Left renal cortex interstitium (tissue), 4 donors: ENCODE results near the gene KLC1. TPM values are rescaled to one million over a fixed set of nuclear protein-coding genes. Genes with fewer than 3 reads are reported as not detected.

Experiments used
- DNase-seq, 4 donors: peaks; one replicate each; pipeline ENCODE4 v3.0.0-alpha.2; 2013; ENCODE audit warnings: low read depth in 4 of 4, low spot score in 2 of 4, missing footprints in 1 of 4
- polyA plus RNA-seq, 4 donors: library from polyadenylated mRNA; unstranded; fragments of 120-200 nt; gene quantifications; one replicate each; pipeline ENCODE4 v1.2.1, GENCODE V29; 2013; ENCODE audit not compliant: insufficient read length in 4 of 4

KLC1 gene
- polyA plus RNA-seq, 4 donors, result 90.1 to 162 (median 126) TPM

DNA sequence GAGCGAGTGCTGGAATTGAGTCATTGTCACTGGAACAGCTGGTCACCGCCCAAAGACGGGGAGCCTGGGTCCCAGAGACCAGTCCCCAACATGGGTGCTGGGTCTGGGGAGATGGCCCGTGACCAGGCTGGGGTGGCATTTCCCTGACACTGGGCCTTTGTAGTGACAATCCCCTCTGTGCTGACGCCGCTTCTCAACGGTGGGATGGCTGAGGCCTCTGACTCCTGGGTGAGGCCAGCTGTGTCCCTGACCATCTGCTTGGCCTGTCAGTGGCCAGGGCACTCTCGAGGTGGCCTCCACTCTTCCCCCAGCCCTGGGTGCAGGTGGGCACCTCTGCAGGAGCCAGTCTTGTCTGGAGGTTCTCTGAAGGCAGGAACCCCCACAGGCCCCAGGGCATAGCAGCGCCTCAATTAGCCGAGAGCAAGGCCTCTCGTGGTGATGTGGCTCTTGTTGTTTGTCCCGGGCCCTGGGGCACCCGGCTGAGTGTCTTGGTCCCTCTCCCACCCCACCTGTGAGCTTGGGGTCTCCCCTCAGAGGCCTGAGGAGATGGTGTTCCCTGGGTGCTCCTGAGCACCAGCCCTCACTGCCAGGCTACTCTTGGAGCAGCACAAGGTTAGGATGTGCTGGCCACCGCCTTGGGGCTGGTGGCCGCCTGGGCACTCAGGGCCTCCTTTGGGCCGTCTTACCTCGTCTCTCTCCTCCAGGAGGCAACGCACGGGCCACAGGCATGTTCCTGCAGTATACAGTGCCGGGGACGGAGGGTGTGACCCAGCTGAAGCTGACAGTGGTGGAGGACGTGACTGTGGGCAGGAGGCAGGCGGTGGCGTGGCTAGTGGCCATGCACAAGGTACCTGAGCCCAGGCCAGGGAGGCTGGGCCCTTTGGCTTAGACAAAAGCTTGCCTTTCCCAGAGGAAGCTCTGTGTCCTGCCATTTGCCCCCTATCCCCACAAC is 103.2 kb downstream of the KLC1 start:
- no peak for DNase-seq

DNA sequence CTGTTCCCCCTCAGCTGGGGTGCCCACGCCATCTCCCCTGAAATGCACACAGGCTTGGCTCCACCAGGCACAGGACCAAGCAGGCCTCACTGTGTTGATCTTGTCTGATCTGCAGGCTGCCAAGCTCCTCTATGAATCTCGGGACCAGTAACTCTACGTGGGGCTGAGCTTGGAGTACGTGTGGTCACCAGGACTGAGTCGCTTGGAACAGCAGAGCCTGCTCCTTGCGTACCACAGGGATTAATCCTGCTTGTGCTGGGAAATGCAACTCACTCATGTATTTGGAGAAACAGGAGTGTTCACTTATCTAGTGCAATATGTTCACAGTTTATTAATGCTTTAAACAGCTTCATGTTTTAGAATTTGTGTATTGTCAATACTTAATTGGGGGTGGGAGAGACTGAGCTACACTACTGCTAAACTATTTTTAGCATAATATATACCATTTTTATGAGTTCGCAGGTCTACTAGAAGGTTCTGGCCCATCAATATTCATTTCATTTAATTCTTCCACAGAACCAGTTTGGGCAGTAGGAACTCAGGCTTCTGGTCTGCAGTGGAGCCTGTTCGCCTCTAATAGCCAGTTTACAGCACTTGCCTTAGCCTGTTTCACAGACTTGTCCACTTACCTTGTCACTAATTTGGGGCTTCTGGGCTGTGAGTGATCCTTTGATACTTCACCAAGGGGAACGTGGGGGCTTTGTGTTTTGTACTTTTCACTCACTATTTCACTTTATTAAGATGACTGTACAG is 104.0 kb downstream of the KLC1 start:
- DNase-seq, result no peak

DNA sequence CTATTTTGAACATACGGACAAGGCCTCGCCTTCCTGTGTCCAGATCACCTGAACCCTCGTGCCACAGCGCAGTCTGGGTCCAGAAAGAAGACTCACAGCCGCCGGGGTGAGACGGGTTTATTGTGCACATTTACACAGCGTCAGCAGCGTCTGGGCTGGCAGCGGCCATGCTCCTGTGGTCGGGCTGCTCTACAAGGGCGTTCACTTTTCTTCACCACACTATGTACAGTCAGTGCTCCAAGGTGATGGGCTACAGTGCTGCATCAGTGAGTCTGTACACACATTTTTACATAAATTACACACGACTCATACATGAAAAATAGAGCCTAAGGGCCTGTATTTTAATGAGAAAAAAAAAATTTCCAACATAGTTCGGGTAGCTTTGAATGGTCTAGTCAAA is 104.6 kb downstream of the KLC1 start:
- DNase-seq, result no peak

DNA sequence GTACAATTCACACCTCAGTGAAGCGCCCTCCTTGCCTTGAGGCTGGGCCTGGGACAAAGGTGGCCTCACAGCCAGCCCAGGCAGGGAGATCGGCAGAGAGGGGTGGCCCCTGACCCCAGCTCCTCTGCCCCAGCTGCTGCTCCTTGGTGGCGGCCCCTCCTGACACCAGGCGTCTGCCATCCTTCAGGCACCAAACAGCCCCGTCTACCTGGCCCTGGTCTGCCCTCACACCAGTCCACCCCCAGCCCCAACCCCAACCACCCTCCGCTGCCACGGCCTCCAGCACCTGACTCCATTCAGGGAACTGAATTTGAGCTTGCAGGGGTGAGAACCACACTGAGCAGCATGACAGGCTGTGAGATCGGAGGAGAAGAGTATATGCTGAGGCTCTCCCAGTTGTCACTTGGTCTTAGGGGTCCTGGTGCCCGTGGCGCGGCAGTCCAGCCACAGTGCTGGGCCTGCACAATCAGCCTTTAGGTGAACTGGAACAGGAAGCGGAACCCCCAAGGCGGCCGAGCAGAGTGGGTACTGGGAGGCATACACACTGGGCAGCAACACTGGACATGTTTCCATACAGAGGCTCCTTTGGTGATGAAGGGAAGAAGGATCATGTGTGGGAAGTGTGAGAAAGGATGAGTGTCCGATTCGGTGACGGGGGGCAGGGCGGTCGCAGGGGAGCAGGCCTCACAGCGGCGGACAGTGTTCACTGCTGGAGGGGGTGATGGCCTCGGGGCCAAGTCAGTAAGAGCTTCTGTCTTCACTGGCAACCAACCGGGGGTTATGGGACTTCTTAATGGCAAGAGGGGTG is 105.3 kb downstream of the KLC1 start:
- DNase-seq, result no peak

DNA sequence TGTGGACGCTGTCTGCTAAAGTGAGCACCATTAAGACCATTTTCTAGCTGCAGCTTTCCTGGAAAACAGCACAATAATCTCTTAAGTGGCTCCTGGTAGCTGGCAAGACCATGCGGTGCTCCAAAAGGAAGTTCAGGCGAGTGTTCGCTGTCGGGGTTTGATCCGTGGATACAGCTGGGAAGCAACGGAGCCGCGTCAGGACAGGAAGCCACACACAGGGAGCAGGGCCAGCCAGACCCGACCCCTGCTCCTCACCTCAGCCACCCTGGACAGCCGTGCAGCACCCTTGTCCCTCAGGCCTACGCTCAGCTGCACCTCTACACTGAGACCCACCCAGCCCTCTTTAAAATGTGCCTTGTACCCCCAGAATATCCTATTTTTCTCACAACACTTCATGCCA is 106.0 kb downstream of the KLC1 start:
- no peak for DNase-seq

DNA sequence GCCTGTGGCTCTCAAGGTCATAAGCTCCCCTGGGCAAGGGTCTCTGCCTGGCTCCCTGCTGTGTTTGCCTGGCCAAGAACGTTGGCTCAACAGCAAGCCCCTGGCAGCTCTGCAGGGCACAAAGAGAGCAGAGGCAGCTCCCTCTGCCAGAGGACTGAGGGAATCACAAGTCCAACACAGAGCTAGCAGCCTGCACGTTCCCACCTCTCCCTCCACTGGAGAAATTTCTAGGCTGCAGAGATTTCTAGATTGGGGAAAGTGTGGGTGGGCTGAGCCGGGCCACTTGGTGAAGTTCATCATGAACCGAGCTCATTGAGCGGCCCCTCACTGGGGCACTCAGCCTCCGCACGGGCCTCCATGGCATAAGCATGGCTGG is 106.4 kb downstream of the KLC1 start:
- DNase-seq, result no peak

DNA sequence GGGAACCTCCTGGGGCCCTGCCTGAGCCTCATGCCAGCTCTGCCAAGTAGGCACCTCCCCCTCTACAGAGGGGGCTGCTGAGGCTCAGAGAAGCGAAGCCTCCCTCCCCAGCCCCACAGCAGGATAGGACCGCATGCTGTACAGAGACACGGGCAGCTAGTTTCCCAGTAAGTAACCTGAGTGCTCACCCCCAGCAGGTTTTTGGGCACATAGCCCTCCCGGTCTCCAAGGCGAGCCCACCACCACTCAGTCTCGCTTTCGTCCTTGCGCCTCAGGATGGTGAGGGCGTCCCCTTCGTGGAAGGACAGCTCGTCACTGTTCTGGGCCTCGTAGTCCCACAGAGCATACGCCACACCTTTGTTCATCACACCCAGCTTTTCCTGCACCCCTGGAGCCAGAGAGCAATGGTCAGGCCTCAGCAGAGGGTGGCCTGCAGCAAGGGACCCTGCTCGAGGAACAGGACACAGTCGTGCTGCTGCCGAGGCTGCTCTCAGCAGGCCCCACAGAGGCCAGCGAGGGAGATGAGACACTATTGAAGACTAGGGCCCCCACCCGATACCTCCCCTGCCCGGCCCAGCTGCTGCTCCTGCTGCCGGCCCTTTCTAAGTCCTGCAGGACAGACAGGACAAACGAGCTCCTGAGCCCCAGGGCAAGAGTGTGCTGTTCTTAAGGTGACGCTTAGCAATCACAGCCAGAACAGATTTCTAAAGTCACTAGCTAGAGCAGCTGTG is 107.0 kb downstream of the KLC1 start:
- DNase-seq, result no peak

DNA sequence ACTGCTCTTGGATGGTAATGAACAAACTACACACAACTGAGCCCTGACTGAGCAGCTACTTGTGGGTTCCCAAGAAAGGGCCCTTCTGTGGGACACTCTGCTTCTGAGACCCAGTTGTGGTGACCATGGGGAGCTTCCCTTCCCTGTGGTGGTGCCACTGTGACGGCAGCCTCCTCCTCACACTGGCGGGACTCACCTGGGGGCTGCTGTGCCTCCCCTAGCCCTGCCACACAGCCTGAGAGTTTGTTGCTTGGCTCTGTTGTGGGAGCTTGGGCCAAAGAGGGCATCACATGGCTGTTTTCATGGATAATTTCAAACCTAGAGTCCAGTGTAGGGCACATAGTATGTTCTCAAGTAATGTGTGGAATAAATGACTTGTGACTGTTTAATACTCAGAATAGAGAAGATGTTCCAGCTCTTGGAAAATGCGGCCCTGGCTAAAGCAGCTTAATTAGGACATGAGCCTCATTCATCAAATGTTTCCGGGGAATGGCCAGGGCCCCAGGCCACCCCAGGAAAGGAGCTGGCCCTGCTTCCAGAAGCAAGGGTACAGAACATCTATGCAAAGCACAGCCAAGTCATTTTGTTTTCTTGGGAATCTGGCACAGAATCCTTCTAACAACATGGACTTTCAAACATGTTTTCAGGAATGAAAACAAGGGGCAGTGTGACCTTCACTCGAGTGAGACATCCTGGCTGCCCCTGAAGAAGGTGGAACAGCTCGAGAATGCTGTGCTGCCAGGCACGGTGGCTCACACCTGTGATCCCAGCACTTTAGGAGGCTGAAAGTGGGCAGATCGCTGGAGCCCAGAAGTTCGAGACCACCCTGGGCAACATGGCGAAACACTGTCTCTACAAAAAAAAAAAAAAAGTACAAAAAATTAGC is 107.8 kb downstream of the KLC1 start:
- no peak for DNase-seq

DNA sequence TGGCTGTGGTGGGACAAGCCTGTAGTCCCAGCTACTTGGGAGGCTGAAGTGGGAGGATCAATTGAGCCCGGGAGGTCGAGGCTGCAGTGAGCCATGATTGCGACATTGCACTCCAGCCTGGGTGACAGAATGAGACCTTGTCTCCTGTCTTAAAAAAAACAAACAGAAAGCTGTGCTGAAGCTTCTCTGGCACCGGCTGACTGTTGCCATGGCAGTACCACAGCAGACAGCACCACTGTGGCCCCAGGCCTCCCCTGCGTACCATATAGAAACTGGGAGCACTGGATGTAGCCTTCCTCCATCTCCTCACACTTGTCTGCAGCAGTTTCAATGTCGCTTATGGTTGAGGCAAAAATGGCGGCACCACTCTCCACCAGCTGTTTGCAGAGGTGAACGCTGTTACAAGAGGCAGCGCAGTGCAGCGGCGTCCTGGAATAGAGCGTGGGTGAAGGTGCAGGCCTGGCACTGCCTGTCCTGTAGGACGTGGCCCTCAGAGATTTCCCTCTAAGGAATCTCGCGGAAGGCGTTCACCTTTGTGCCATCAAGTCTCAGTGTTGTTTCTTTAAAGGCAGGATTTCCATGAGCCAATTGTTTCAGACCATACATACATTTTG is 108.5 kb downstream of the KLC1 start:
- no peak for DNase-seq

DNA sequence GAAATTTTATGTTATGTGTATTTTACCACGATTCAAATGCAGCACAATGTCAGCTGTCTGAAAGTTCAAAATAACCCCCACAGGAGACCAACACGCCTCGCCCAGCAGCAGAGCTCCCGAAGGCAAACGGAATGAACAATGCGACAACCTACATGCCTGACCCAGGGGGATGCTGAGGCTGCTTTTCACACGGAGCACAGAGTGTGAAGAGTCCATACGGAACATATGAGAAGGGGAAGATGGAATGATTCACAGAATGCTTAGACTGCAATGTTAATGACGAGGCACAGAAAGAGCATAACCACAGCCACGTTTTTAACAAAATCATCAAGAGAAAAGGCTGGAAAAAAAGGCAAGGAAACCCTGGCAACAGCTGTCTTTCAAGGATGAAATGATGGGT is 109.2 kb downstream of the KLC1 start:
- DNase-seq, result no peak

DNA sequence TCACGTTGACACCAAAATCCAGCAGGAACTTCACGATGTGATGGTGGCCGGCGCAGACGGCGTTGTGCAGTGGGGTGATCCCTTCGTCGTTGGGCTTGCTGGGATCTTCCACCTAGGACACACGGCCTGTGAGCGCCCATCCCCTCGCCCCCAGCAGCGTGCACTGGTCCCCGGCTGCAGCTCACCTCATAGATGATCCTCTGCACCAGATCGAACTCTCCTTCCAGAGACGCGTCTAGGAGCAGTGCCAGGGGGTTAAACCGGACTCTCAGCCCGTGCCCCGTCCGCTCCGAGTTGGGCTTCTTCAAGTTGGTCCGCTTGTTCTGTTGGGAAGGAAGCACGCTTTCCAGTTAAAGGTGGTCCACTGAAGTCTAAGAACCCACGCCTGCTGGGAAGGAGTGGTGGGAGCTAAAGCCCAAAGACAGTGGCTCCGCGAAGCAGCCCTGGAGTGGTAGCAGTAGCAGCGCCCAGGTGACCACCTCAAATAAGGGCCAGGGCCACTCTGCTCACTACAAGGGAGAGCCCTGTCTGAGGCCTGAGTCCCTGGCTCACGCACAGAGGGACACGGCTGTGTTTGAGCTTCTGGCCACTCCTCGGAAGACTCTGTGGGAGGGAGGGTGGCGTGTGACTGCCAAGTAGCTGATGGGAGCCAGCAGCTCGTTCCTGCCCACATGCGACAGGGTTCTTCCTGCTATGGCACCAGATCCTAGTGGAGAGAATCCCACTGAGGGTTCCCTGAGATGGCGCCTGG is 109.9 kb downstream of the KLC1 start:
- DNase-seq, result no peak

DNA sequence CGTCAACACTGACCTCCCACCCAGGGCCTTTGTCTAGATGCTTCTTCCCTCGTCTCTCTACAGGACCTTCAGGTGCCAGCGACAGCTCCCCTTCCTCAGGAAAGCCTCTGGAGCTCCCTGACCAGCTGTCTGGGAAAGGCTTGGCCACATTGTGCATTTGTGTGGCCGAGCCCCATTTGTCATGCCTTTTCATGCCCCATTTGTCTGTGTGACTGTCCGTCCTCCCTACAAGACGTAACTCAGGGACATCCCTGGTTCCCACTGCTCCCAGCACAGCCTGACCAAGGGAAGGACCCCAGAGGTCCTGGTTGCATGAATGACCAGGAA is 110.4 kb downstream of the KLC1 start:
- no peak for DNase-seq

DNA sequence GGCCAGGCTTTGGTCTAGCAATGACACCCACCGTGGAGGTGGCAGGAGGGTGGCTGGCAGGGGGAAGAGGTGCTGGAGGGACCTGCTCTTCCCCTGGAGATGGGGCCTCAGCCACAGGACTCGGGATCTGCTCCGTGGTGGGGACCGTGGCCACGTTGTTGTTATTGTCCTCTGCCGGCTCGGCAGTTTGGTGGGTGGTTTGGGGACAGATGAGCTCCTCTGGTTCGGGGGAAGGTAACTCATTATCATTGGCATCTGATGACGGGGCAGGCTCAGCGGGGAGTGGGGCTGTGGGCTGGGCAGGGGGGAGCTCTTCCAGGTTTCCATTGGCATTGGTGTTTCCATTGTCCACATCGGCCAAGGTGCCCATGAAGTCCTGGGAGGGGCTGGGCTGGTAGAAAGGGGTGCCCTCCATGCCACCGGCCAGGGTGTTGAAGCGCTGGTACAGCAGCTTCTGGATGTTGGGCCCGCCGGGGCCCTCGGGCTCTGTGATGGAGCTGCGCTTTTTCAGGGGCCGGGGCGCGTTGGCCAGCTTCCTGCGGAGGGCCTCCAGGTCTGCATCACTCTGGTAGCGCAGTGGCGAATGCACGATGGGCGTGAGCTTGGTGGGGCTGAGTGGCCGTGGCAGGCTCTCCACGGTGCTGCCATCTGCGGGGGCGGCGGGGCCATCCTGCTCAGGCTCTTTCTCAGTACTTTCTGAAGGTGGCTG is 110.9 kb downstream of the KLC1 start:
- no peak for DNase-seq

DNA sequence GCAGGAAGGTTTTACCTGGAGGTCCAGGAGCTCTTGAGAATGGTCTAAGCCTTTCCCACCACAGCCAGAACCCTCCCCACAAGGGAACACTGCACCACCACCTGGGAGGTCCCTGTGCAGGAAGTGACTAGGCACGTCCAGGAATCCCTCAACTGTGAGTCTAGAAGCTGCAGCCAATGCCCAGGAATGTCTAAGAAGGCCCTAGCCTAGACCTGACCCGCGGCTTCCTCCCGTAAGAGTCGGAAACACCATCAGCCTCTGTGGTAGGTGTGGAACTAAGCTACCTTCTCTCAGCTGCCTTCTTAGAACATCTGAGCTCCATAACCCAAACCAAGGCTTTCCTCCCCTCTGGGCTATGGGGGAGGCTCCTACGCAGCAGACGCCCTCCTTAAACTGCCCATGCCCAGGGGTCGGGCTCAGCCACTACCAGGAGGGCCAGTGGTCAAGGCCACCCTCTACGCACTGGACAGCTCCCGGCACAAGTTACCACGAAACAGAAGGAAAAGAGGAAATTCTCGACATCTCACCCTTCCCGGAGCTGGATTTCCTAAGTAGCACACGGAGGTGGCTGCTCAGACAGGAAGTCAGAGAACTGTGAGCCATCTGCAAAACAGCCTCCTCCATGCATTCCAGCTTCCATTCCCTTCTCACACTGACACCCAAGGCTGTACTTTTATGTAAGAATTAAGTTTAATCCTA is 112.1 kb downstream of the KLC1 start:
- DNase-seq, result no peak

DNA sequence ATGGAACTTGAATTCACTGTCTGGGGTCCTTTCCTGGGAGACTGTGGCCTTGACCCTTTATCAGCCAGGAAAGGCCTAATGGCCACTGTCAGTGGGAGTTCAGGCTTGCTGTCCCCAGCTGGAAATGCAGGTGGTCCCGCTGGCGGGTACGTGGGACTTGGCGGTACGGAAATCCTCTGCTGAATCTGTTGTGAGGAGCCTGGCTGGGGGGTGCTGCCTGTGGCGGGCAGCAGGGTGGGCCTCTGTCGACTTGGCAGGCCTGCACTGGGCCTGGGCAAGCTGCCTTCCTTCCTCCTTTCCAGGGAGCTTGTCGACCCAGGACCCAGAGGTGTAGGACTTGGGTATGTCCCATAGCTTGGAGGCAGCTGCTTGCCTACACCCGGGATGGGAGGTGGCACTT is 112.9 kb downstream of the KLC1 start:
- no peak for DNase-seq

DNA sequence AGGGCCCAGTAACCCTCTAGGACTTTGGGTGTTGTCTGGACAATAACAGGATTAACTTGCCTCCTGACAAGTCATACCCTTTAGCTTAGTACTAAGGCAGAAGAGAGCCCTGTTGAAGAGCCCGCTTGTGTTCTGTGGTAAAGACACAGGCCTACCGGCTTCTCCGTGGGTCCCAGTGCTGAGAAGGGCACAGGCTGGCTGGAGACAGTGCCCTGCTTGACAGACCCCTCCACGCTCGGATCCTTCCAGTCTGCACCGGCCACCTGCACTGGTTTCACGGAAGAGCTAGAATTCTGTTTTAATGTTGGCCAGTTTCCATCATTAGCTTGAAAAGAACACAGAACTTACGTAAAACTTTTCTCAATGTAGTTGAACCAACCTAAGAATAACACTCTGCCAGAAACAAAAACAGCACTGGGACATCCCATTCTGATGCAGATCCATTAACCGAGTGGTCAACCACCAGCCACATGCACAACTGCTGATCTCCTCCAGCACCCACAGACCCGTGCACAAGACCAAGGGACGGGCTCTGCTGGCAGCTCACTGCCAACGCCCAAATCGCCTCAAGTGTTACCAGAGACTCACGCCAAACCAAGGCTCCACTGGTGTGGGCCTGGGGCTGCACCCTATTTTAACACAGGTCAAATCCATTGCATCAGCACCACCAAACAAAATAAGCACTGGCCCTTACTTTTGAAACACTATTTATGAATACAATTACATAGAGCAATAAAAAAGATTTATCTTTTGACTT is 113.7 kb downstream of the KLC1 start:
- DNase-seq, result no peak
